K562 (cell line): ENCODE measurements around the gene CHMP1A. TPM values are rescaled to one million over a fixed set of nuclear protein-coding genes. Genes with fewer than 3 reads are reported as not detected.

Experiments
- ARID1B ChIP-seq: fragments of 450-650 bp; IDR thresholded peaks from 2 replicates; pipeline ENCODE4 v1.6.1; 2016; ENCODE audit warnings: antibody characterized with exemption, mild to moderate bottlenecking, inconsistent platforms
- CBFA2T3 ChIP-seq: fragments of 450-650 bp; IDR thresholded peaks from 2 replicates; pipeline ENCODE4 v1.6.1; 2017
- ETV5 ChIP-seq: sonication (generic); formaldehyde crosslinking; IDR thresholded peaks from 2 replicates; pipeline ENCODE4 v1.4.0; 2020; ENCODE audit warnings: low read depth, mild to moderate bottlenecking, missing genetic modification reagents
- FOSL1 ChIP-seq: fragments of 200-800 bp; sonication (Bioruptor generic); conservative IDR thresholded peaks from 2 replicates; pipeline ENCODE4 v1.6.1; 2016; ENCODE audit warnings: missing genetic modification characterization, missing compliant biosample characterization
- GABPA ChIP-seq: fragments of 200-800 bp; sonication (Bioruptor generic); conservative IDR thresholded peaks from 2 replicates; pipeline ENCODE4 v1.6.1; 2016; ENCODE audit warnings: low read depth, missing genetic modification characterization, missing compliant biosample characterization
- GABPB1 ChIP-seq: sonication (generic); formaldehyde crosslinking; IDR thresholded peaks from 2 replicates; pipeline ENCODE4 v1.8.0; 2022; ENCODE audit warnings: mild to moderate bottlenecking, missing genetic modification reagents
- HOXB6 ChIP-seq: fragments of 250-450 bp; sonication (Bioruptor Pico); IDR thresholded peaks from 2 replicates; pipeline ENCODE4 v1.5.1; 2022; ENCODE audit warnings: mild to moderate bottlenecking, borderline replicate concordance
- JUN ChIP-seq, 2 experiments: sonication (generic) in 1 of 2; formaldehyde crosslinking in 1 of 2; IDR thresholded peaks; 2 replicates each; pipeline versions ENCODE4 v1.6.1 to v1.8.0; 2012 to 2022; ENCODE audit warnings: borderline replicate concordance in 2 of 2, mild to moderate bottlenecking in 2 of 2, improper control_type of control experiment in 1 of 2, low read depth in 1 of 2, low read length in 1 of 2, missing genetic modification reagents in 1 of 2
- MYNN ChIP-seq, 2 experiments: sonication (generic); formaldehyde crosslinking in 1 of 2; IDR thresholded peaks; 2 replicates each; pipeline versions ENCODE4 v1.5.0 to v1.6.1; 2016 to 2020; ENCODE audit warnings: antibody characterized with exemption in 1 of 2, missing genetic modification reagents in 1 of 2
- NCOA1 ChIP-seq: fragments of 450-650 bp; IDR thresholded peaks from 2 replicates; pipeline ENCODE4 v1.6.1; 2016; ENCODE audit warnings: low read depth
- NRF1 ChIP-seq, 2 experiments: fragments of 450-650 bp; IDR thresholded peaks in 1 of 2; conservative IDR thresholded peaks in 1 of 2; 2 replicates each; pipeline ENCODE4 v1.6.1; 2014; ENCODE audit warnings: mild to moderate bottlenecking in 2 of 2
- PHB ChIP-seq: fragments of 250-450 bp; sonication (Bioruptor Pico); IDR thresholded peaks from 2 replicates; pipeline ENCODE4 v1.5.0; 2021
- SMARCE1 ChIP-seq: fragments of 450-650 bp; IDR thresholded peaks from 2 replicates; pipeline ENCODE4 v1.7.1; 2016; ENCODE audit warnings: mild to moderate bottlenecking
- SOX6 ChIP-seq: fragments of 450-650 bp; IDR thresholded peaks from 2 replicates; pipeline ENCODE4 v1.6.1; 2014; ENCODE audit warnings: mild to moderate bottlenecking
- SPI1 ChIP-seq: IDR thresholded peaks from 2 replicates; pipeline ENCODE4 v1.6.1; 2011; ENCODE audit warnings: low read depth, low read length, control low read depth, borderline replicate concordance
- SRSF9 ChIP-seq: fragments of 200-400 bp; formaldehyde crosslinking; IDR thresholded peaks from 2 replicates; pipeline ENCODE4 v1.6.1; 2017; ENCODE audit warnings: low read depth, low read length, borderline replicate concordance
- THAP12 ChIP-seq: fragments of 250-450 bp; sonication (Bioruptor Pico); IDR thresholded peaks from 2 replicates; pipeline ENCODE4 v1.9.0; 2021; ENCODE audit warnings: mild to moderate bottlenecking, inconsistent platforms
- YBX1 ChIP-seq: fragments of 450-650 bp; IDR thresholded peaks from 2 replicates; pipeline ENCODE4 v1.7.1; 2016; ENCODE audit warnings: mild to moderate bottlenecking
- ZBTB7A ChIP-seq: IDR thresholded peaks from 2 replicates; pipeline ENCODE4 v1.6.1; 2011; ENCODE audit warnings: low read depth, mild to moderate bottlenecking, low read length, moderate library complexity, borderline replicate concordance; ENCODE audit not compliant: control insufficient read depth
- ZNF12 ChIP-seq: sonication (generic); formaldehyde crosslinking; IDR thresholded peaks from 2 replicates; pipeline ENCODE4 v1.4.0; 2020; ENCODE audit warnings: mild to moderate bottlenecking, missing genetic modification reagents
- ZNF253 ChIP-seq: fragments of 250-450 bp; sonication (Bioruptor Pico); conservative IDR thresholded peaks from 2 replicates; pipeline ENCODE4 v1.6.1; 2021; ENCODE audit warnings: mild to moderate bottlenecking
- ZNF584 ChIP-seq: fragments of 200-800 bp; sonication (Bioruptor generic); IDR thresholded peaks from 2 replicates; pipeline ENCODE4 v1.6.1; 2016; ENCODE audit warnings: low read depth, mild to moderate bottlenecking, missing genetic modification characterization, missing compliant biosample characterization
- polyA plus RNA-seq, 8 experiments: library from polyadenylated mRNA; depleted of rRNA in 4 of 8; stranded (reverse) in 5 of 8; unstranded in 3 of 8; fragments of >200 nt; fragmentation: Nextera tagmentation in 2 of 8; fragmentation: Illumina TruSeq in 1 of 8; extraction: Ambion mirVana in 2 of 8; extraction: Trizol in 1 of 8; gene quantifications; 2 replicates each; pipeline versions ENCODE4 v1.2.1 to v1.2.3, GENCODE V29; 2011 to 2014; ENCODE audit warnings: inconsistent platforms in 1 of 8, missing spikeins in 1 of 8
- total RNA-seq, 7 experiments: library from RNA; depleted of rRNA in 6 of 7; stranded (reverse); fragments of >200 nt in 6 of 7; fragmentation: Illumina TruSeq in 2 of 7; extraction: Trizol in 2 of 7; gene quantifications; 2 replicates each; pipeline versions ENCODE4 v1.2.1 to v1.2.3, GENCODE V29; 2011 to 2021; ENCODE audit warnings: low replicate concordance in 1 of 7
- TF ChIP-seq, protein P1 (sequence below): fragments of 200-800 bp; sonication (Bioruptor generic); IDR thresholded peaks from 2 replicates; pipeline ENCODE4 v1.6.1; 2017; ENCODE audit warnings: missing genetic modification characterization, missing compliant biosample characterization
- TF ChIP-seq, protein P2 (sequence below): conservative IDR thresholded peaks from 2 replicates; pipeline ENCODE4 v1.6.1; 2011; ENCODE audit warnings: low read depth, mild to moderate bottlenecking, low read length; ENCODE audit not compliant: control insufficient read depth

The CHMP1A gene
- total and polyA plus RNA-seq, 9 of the 15 experiments (the other 6 are each of a cell fraction or from before 2014, with no cell fraction given) = 0.83 to 79.9 (median 45.2) TPM

DNA sequence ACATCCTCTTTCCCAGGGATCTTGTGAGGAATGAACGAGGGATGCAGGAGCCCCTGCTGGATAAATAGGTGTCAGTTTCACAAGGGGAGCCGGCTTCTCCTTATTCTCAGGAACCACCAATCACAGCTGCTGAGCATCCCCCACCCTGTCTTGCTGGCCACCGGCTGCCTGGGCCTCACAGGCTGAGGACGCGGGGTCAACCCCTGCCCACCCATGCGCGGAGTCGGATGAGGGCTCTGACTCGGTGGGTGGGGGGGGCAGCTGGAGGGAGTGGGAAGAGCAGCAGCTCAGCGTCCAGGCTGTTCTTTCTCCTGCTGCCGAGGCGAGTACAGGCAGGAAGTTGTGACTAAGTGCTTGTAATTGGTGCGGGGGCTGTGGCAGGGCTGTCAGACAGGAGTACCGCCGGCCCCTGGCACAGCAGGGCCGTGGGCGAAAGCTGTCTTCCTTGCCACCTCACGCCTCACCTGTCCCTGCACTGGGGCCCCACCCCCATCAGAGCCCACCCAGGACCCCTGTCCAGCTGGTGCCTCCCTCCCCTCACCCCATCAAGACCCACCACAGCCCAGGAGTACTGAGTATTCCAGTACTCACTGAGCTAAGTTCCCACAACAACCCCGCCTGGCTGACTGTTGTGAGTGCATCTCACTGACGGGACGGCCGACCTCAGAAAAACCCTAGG, 55.1 kb downstream of the CHMP1A start (continued):
- TF ChIP-seq, protein P1, sequence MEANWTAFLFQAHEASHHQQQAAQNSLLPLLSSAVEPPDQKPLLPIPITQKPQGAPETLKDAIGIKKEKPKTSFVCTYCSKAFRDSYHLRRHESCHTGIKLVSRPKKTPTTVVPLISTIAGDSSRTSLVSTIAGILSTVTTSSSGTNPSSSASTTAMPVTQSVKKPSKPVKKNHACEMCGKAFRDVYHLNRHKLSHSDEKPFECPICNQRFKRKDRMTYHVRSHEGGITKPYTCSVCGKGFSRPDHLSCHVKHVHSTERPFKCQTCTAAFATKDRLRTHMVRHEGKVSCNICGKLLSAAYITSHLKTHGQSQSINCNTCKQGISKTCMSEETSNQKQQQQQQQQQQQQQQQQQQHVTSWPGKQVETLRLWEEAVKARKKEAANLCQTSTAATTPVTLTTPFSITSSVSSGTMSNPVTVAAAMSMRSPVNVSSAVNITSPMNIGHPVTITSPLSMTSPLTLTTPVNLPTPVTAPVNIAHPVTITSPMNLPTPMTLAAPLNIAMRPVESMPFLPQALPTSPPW (CRISPR knock-in tag) = peak; percentile 50
- TF ChIP-seq, protein P2, sequence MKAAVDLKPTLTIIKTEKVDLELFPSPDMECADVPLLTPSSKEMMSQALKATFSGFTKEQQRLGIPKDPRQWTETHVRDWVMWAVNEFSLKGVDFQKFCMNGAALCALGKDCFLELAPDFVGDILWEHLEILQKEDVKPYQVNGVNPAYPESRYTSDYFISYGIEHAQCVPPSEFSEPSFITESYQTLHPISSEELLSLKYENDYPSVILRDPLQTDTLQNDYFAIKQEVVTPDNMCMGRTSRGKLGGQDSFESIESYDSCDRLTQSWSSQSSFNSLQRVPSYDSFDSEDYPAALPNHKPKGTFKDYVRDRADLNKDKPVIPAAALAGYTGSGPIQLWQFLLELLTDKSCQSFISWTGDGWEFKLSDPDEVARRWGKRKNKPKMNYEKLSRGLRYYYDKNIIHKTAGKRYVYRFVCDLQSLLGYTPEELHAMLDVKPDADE = peak; percentile 49; the same call in 1 of the 2 replicates
- TF ChIP-seq YBX1 (no peak), GABPA (tag) (peak; percentile 59), MYNN (IDR thresholded peaks at IDR 0.05) (0 out of 2 replicates have a peak, but pooled peaks have one; percentile 25), MYNN (CRISPR knock-in tag; IDR thresholded peaks at IDR 0.05) (no peak), FOSL1 (tag) (peak; percentile 58), NCOA1 (no peak), SMARCE1 (peak; percentile 70; the same call in 1 of the 2 replicates), SRSF9 (no peak), JUN (IDR thresholded peaks at IDR 0.05; ENCODE audit: borderline replicate concordance, low read depth, low read length) (no peak), JUN (CRISPR knock-in tag; IDR thresholded peaks at IDR 0.05; ENCODE audit: borderline replicate concordance) (no peak), ZNF253 (CRISPR knock-in tag) (no peak), NRF1 (conservative IDR thresholded peaks at IDR 0.05 in 1 of 2, IDR thresholded peaks at IDR 0.05 in 1 of 2) (peak; percentile 27 to 44; a peak in 3 of 4 replicates), ZNF584 (CRISPR knock-in tag) (no peak), SPI1 (peak; percentile 43; the same call in 1 of the 2 replicates), ZNF12 (CRISPR knock-in tag) (0 out of 2 replicates have a peak, but pooled peaks have one; percentile 33), CBFA2T3 (0 out of 2 replicates have a peak, but pooled peaks have one; percentile 5), ZBTB7A (peak; percentile 56; the same call in 1 of the 2 replicates), ETV5 (CRISPR knock-in tag) (0 out of 2 replicates have a peak, but pooled peaks have one; percentile 33), HOXB6 (CRISPR knock-in tag) (no peak), ARID1B (peak; percentile 53), THAP12 (CRISPR knock-in tag) (no peak), GABPB1 (peak; percentile 22; the same call in 1 of the 2 replicates), SOX6 (no peak), PHB (CRISPR knock-in tag) (no peak)
